HepG2 (cell line): ENCODE results near the gene RPL41. TPM values are rescaled to one million over a fixed set of nuclear protein-coding genes. Genes with fewer than 3 reads are reported as not detected.
A peak's percentile ranks its signal among the peaks of the same experiment; 100 is the strongest.

Source experiments
- CREBL2 ChIP-seq: sonication (generic); formaldehyde crosslinking; IDR thresholded peaks from 2 replicates; pipeline ENCODE4 v1.8.1; 2023; ENCODE audit warnings: missing genetic modification reagents, mild to moderate bottlenecking, borderline replicate concordance
- DR1 ChIP-seq: sonication (generic); formaldehyde crosslinking; IDR thresholded peaks from 2 replicates; pipeline ENCODE4 v1.8.0; 2021; ENCODE audit warnings: mild to moderate bottlenecking, missing genetic modification reagents, inconsistent platforms
- JUN ChIP-seq: sonication (generic); formaldehyde crosslinking; IDR thresholded peaks from 2 replicates; pipeline ENCODE4 v1.4.0; 2020; ENCODE audit warnings: mild to moderate bottlenecking, missing genetic modification reagents
- NKX3-1 ChIP-seq: sonication (generic); formaldehyde crosslinking; IDR thresholded peaks from 2 replicates; pipeline ENCODE4 v1.5.0; 2020; ENCODE audit warnings: missing genetic modification reagents
- PHF21A ChIP-seq: sonication (generic); formaldehyde crosslinking; IDR thresholded peaks from 2 replicates; pipeline ENCODE4 v1.5.0; 2020; ENCODE audit warnings: mild to moderate bottlenecking, missing genetic modification reagents
- RFX5 ChIP-seq: IDR thresholded peaks from 2 replicates; pipeline ENCODE4 v1.6.1; 2011; ENCODE audit warnings: low read depth, low read length, improper control_type of control experiment
- TFDP2 ChIP-seq: sonication (generic); formaldehyde crosslinking; IDR thresholded peaks from 2 replicates; pipeline ENCODE4 v1.4.0; 2020; ENCODE audit warnings: missing genetic modification reagents
- ZBTB39 ChIP-seq: sonication (generic); formaldehyde crosslinking; IDR thresholded peaks from 2 replicates; pipeline ENCODE4 v1.5.0; 2020; ENCODE audit warnings: missing genetic modification reagents
- ZMAT3 ChIP-seq: sonication (generic); formaldehyde crosslinking; conservative IDR thresholded peaks from 2 replicates; pipeline ENCODE4 v1.7.0; 2021; ENCODE audit warnings: missing genetic modification reagents
- ZNF256 ChIP-seq: sonication (generic); formaldehyde crosslinking; conservative IDR thresholded peaks from 2 replicates; pipeline ENCODE4 v1.4.0; 2020; ENCODE audit warnings: missing genetic modification reagents
- ZNF512 ChIP-seq: sonication (generic); formaldehyde crosslinking; IDR thresholded peaks from 2 replicates; pipeline ENCODE4 v1.4.0; 2020; ENCODE audit warnings: mild to moderate bottlenecking, missing genetic modification reagents
- ZNF512B ChIP-seq: sonication (generic); formaldehyde crosslinking; IDR thresholded peaks from 2 replicates; pipeline ENCODE4 v1.5.1; 2020; ENCODE audit warnings: missing genetic modification reagents, mild to moderate bottlenecking, borderline replicate concordance
- ZNF552 ChIP-seq: sonication (generic); formaldehyde crosslinking; IDR thresholded peaks from 2 replicates; pipeline ENCODE4 v1.9.0; 2022; ENCODE audit warnings: missing genetic modification reagents, mild to moderate bottlenecking, borderline replicate concordance
- ZNF567 ChIP-seq: sonication (generic); formaldehyde crosslinking; IDR thresholded peaks from 2 replicates; pipeline ENCODE4 v1.8.1; 2023; ENCODE audit warnings: mild to moderate bottlenecking, missing genetic modification reagents, borderline replicate concordance
- ZNF609 ChIP-seq: sonication (generic); formaldehyde crosslinking; IDR thresholded peaks from 2 replicates; pipeline ENCODE4 v1.4.0; 2020; ENCODE audit warnings: mild to moderate bottlenecking, missing genetic modification reagents, borderline replicate concordance
- polyA plus RNA-seq, 8 experiments: library from polyadenylated mRNA; depleted of rRNA in 3 of 8; stranded (reverse) in 7 of 8; unstranded in 1 of 8; fragments of >200 nt; fragmentation: Illumina TruSeq in 4 of 8; extraction: Trizol in 4 of 8; gene quantifications; 2 replicates each; pipeline versions ENCODE4 v1.2.1 to v1.2.3, GENCODE V29; 2011 to 2016; ENCODE audit warnings: low read depth in 4 of 8, missing spikeins in 1 of 8, mixed read lengths in 1 of 8; ENCODE audit not compliant: insufficient read depth in 1 of 8
- total RNA-seq, 5 experiments: library from RNA; depleted of rRNA; stranded (reverse); fragments of >200 nt; fragmentation: Illumina TruSeq; extraction: Trizol; gene quantifications; 2 replicates each; pipeline ENCODE4 v1.2.3, GENCODE V29; 2016; ENCODE audit warnings: low read depth in 1 of 5

The RPL41 gene
- total and polyA plus RNA-seq, 2 of the 13 experiments (the other 11 are each of a cell fraction or from before 2014, with no cell fraction given): 4,012 to 7,670 TPM

GRCh38 chr12:56157201-56158028, 41.0 kb downstream of the RPL41 start (continued):
- TF ChIP-seq ZNF512B (CRISPR knock-in tag) (no peak), RFX5 (no peak), TFDP2 (CRISPR knock-in tag) (peak; percentile 51; the same call in 1 of the 2 replicates), DR1 (CRISPR knock-in tag) (no peak), ZNF512 (CRISPR knock-in tag) (no peak), PHF21A (CRISPR knock-in tag) (no peak; the same call in 1 of the 2 replicates), ZBTB39 (CRISPR knock-in tag) (no peak), ZNF567 (CRISPR knock-in tag) (no peak), ZNF609 (CRISPR knock-in tag) (no peak), JUN (CRISPR knock-in tag) (no peak), ZNF552 (CRISPR knock-in tag) (0 out of 2 replicates have a peak, but pooled peaks have one; percentile 75), CREBL2 (CRISPR knock-in tag) (no peak), ZNF256 (CRISPR knock-in tag) (no peak), NKX3-1 (CRISPR knock-in tag) (no peak; the same call in 1 of the 2 replicates), ZMAT3 (CRISPR knock-in tag) (no peak)
